ENCODE data around the gene OR51M1. TPM values are rescaled to one million over a fixed set of nuclear protein-coding genes. Genes with fewer than 3 reads are reported as not detected.

OR51M1 gene
- polyA plus RNA-seq, 1 of the 3 experiments (the other 2 are of a cell fraction): not detected

DNA sequence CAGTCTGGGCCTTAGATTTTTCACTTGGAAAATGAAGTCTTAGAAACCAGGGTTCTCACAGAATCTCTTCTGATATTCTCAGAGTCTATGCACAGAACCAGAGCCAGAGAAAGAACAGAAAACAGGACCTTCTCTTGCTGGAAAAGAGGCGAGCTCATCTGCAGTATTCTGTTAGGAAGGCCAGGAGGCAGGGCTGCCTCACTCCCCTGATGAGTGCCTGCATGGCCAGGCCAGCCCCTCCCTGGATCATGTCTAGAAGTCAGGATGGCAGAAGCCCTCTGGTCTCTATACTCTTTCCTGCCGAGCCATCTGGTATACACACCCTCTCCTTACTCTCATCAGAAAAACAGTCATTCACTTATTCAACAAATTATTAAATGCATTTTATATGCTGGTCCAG lies 723 bp downstream of the OR51M1 start (continued):
- no peak for TF ChIP-seq REST (IDR thresholded peaks at IDR 0.05; ENCODE audit: low read depth, low read length)
- no peak for TF ChIP-seq FOXM1 (IDR thresholded peaks at IDR 0.05; ENCODE audit: low read depth)
- no peak for TF ChIP-seq TAF1 (IDR thresholded peaks at IDR 0.05; ENCODE audit: borderline replicate concordance, low read depth, low read length)

- Histone ChIP-seq H4K20me1 (ENCODE audit: insufficient read depth) (no peaks in the 10 kb centered on the region), H3F3A (replicated peaks; ENCODE audit: insufficient read depth) (no peaks in the 10 kb centered on the region), H3K27ac (ENCODE audit: low read depth in 2 of 2, low read length in 1 of 2) (no peak overlapping the region), H3K9me3 (no peaks in the 10 kb centered on the region), H3K27me3 (ENCODE audit: insufficient read depth) (no peaks in the 10 kb centered on the region; the same call in 1 of the 2 replicates), H3K4me1 (ENCODE audit: control insufficient read depth in 1 of 2, insufficient read depth in 2 of 2, low read depth in 1 of 2, low read length in 1 of 2) (no peaks in the 10 kb centered on the region), H3K4me3 (ENCODE audit: low read depth in 2 of 2, low read length in 1 of 2) (no peak overlapping the region), H2AFZ (ENCODE audit: low read depth) (no peak overlapping the region), H3K4me2 (no peak overlapping the region), H3K79me2 (ENCODE audit: insufficient read depth) (no peaks in the 10 kb centered on the region), H3K36me3 (replicated peaks in 1 of 2; ENCODE audit: control insufficient read depth in 1 of 2, insufficient read depth in 2 of 2, low read length in 1 of 2) (no peaks in the 10 kb centered on the region), H3K9ac (no peak overlapping the region), H3K9me2 (no peaks in the 10 kb centered on the region)
- POLR2A ChIA-PET: no interaction called here
- CTCF ChIA-PET: interaction anchor here (1.8 kb wide), 1 partner anchor 9 kb away, joined by 9 read pairs; no protein-coding TSS in a partner anchor
- 13% methylated on average over 2 of the region's 2 CpGs for WGBS (ENCODE audit: low lambda C conversion rate)
- DNase-seq: no peak
- TF ChIP-seq MXI1 (IDR thresholded peaks at IDR 0.05; ENCODE audit: low read depth, low read length): no peak
- TF ChIP-seq, protein P1, sequence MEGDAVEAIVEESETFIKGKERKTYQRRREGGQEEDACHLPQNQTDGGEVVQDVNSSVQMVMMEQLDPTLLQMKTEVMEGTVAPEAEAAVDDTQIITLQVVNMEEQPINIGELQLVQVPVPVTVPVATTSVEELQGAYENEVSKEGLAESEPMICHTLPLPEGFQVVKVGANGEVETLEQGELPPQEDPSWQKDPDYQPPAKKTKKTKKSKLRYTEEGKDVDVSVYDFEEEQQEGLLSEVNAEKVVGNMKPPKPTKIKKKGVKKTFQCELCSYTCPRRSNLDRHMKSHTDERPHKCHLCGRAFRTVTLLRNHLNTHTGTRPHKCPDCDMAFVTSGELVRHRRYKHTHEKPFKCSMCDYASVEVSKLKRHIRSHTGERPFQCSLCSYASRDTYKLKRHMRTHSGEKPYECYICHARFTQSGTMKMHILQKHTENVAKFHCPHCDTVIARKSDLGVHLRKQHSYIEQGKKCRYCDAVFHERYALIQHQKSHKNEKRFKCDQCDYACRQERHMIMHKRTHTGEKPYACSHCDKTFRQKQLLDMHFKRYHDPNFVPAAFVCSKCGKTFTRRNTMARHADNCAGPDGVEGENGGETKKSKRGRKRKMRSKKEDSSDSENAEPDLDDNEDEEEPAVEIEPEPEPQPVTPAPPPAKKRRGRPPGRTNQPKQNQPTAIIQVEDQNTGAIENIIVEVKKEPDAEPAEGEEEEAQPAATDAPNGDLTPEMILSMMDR (IDR thresholded peaks at IDR 0.05): peak; percentile 16; the same call in 1 of the 2 replicates
Observed at GRCh38 chr11:5390210-5390609, 6.6 kb downstream of the OR51M1 start.

DNA sequence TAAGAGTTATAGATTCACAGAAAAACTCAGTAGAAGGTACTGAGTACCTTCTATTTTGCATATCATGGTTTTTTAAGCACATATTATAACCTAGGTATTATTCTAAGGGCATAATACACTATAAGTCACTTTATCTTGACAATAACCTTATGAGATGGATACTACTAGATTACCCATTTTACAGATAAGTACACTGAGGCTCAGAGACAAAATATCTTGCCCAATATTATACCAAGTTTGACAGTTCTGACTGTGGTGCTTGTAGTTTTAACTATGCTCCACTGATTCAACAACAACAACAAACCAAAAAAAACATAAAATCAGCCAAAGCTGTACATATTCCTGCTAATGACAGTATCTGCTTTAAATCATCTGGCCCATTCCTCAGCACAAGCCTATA lies 10.5 kb downstream of the OR51M1 start:
- TF ChIP-seq GATA2 (CRISPR knock-in tag; IDR thresholded peaks at IDR 0.05): no peak
- TF ChIP-seq GABPA (IDR thresholded peaks at IDR 0.05; ENCODE audit: low read depth): no peak
- TF ChIP-seq NFIC (IDR thresholded peaks at IDR 0.05; ENCODE audit: borderline replicate concordance): no peak
- no peak for TF ChIP-seq JUND (IDR thresholded peaks at IDR 0.05)
- CTCF ChIA-PET: no interaction called here

More for the DNA sequence above, 10.5 kb downstream of the OR51M1 start:
- no peak overlapping the region for H3K9ac ChIP-seq
- no peak overlapping the region for H3K27ac ChIP-seq (ENCODE audit: low read depth in 2 of 2, low read length in 1 of 2)
- DNase-seq: no peak
- H3K4me2 ChIP-seq: no peak overlapping the region
- H3K9me2 ChIP-seq: no peaks in the 10 kb centered on the region
- no peaks in the 10 kb centered on the region for H3K36me3 ChIP-seq (replicated peaks in 1 of 2; ENCODE audit: control insufficient read depth in 1 of 2, insufficient read depth in 2 of 2, low read length in 1 of 2)
- no peaks in the 10 kb centered on the region for H3K9me3 ChIP-seq
- POLR2A ChIA-PET: no interaction called here
- H3K27me3 ChIP-seq (ENCODE audit: insufficient read depth): no peaks in the 10 kb centered on the region; the same call in 1 of the 2 replicates
- no peaks in the 10 kb centered on the region for H4K20me1 ChIP-seq (ENCODE audit: insufficient read depth)
- H2AFZ ChIP-seq (ENCODE audit: low read depth): no peak overlapping the region
- no peak overlapping the region for H3K4me3 ChIP-seq (ENCODE audit: low read depth in 2 of 2, low read length in 1 of 2)
- H3F3A ChIP-seq (replicated peaks; ENCODE audit: insufficient read depth): no peaks in the 10 kb centered on the region
- H3K4me1 ChIP-seq (ENCODE audit: control insufficient read depth in 1 of 2, insufficient read depth in 2 of 2, low read depth in 1 of 2, low read length in 1 of 2): no peaks in the 10 kb centered on the region
- no peaks in the 10 kb centered on the region for H3K79me2 ChIP-seq (ENCODE audit: insufficient read depth)

Measured in SK-N-SH (cell line).